AG04449 (cell line): ENCODE results near the gene SETX.
"Not testable (repeated sequence)": the region's sequence is repeated elsewhere in the genome, so short reads cannot be mapped to it uniquely, and the experiment has no call there.

Experiments used
- CTCF ChIA-PET: fragments of 350-600 bp; formaldehyde crosslinking; extraction: SDS; loops from one replicate; lab custom pipeline; 2021; ENCODE audit warnings: antibody characterized with exemption; lab: Yijun Ruan, JAX
- POLR2A ChIA-PET: fragments of 400-600, 350-600 bp; formaldehyde crosslinking; extraction: SDS; loops from one replicate; lab custom pipeline; 2020; ENCODE audit warnings: antibody characterized with exemption, inconsistent platforms; lab: Yijun Ruan, JAX
- DNase-seq: peaks from one replicate; pipeline ENCODE4 v3.0.0-alpha.2; 2010; ENCODE audit warnings: low read depth, low spot score
- H3K4me3 ChIP-seq: 2 replicates; pipeline ENCODE4 v1.5.1; 2011; ENCODE audit warnings: low read depth, mild to moderate bottlenecking, control low read depth, low read length
- CTCF ChIP-seq: IDR thresholded peaks from one replicate; pipeline ENCODE4 v1.5.1; 2011; ENCODE audit warnings: mild to moderate bottlenecking, moderate library complexity, low read length, control low read depth, inconsistent platforms; ENCODE audit not compliant: insufficient read depth; ENCODE audit errors: missing control alignments

SETX gene

GRCh38 chr9:132390966-132391365 lies 36.2 kb upstream of the SETX start:
- no peak overlapping the region for H3K4me3 ChIP-seq
- POLR2A ChIA-PET: no interaction called here
- TF ChIP-seq CTCF: no peak
- DNase-seq: no peak
- CTCF ChIA-PET: no interaction called here

- H3K4me3 ChIP-seq: no peak overlapping the region
- TF ChIP-seq CTCF: no peak
- ChIA-PET POLR2A (interaction anchor here (0.7 kb wide), 1 partner anchor 1148 kb away, joined by 3 read pairs; no protein-coding TSS in a partner anchor), CTCF (no interaction called here)
- DNase-seq: no peak
Measured at GRCh38 chr9:132387133-132387532, 32.3 kb upstream of the SETX start.

- ChIA-PET POLR2A (no interaction called here), CTCF (no interaction called here)
- no peak for TF ChIP-seq CTCF
- no peak for DNase-seq
- no peak overlapping the region for H3K4me3 ChIP-seq
Measured at GRCh38 chr9:132384376-132384775, 29.6 kb upstream of the SETX start.

- TF ChIP-seq CTCF: no peak
Measured at GRCh38 chr9:132383462-132383883, 28.7 kb upstream of the SETX start.

GRCh38 chr9:132381966-132382541 lies 27.3 kb upstream of the SETX start:
- ChIA-PET CTCF (no interaction called here), POLR2A (no interaction called here)
- TF ChIP-seq CTCF: no peak
- DNase-seq: no peak
- H3K4me3 ChIP-seq: no peak overlapping the region

More at GRCh38 chr9:132383462-132383883, 28.7 kb upstream of the SETX start:
- H3K4me3 ChIP-seq: no peak overlapping the region
- ChIA-PET POLR2A (interaction anchor here (0.7 kb wide), 1 partner anchor 830 kb away, joined by 3 read pairs; no protein-coding TSS in a partner anchor), CTCF (no interaction called here)
- no peak for DNase-seq

- DNase-seq, POLR2A ChIA-PET, CTCF ChIA-PET, H3K4me3 ChIP-seq: not testable (repeated sequence)
Measured at GRCh38 chr9:132378416-132378815, 23.6 kb upstream of the SETX start.

GRCh38 chr9:132377769-132378168 lies 23.0 kb upstream of the SETX start:
- CTCF ChIA-PET, H3K4me3 ChIP-seq, POLR2A ChIA-PET, DNase-seq: not testable (repeated sequence)
